Measurements from ENCODE around the gene DNAH11.

DNA sequence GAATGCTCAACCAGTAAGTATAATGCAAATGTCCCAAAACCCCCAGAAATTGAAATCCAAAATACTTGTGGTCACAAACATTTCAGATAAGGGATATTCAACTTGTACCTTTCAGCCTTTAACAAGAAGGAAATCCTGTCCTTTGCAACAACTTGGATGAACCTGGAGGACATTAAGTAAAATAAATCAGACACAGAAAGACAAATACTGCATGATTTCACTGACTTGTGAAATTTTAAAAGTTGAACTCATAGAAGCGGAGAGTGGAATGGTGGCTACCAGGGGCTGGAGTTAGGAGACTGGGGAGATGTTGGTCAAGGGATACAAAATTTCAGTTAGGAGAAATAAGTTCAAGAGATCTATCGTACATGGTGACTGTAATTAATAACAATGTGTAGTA lies 187.6 kb downstream of the DNAH11 start:
- TF ChIP-seq POLR2AphosphoS5 (IDR thresholded peaks at IDR 0.05; ENCODE audit: insufficient read depth in 1 of 2, low read depth in 1 of 2) (no peak), POLR2A (IDR thresholded peaks at IDR 0.05) (no peak)
- TF ChIP-seq, protein P1, sequence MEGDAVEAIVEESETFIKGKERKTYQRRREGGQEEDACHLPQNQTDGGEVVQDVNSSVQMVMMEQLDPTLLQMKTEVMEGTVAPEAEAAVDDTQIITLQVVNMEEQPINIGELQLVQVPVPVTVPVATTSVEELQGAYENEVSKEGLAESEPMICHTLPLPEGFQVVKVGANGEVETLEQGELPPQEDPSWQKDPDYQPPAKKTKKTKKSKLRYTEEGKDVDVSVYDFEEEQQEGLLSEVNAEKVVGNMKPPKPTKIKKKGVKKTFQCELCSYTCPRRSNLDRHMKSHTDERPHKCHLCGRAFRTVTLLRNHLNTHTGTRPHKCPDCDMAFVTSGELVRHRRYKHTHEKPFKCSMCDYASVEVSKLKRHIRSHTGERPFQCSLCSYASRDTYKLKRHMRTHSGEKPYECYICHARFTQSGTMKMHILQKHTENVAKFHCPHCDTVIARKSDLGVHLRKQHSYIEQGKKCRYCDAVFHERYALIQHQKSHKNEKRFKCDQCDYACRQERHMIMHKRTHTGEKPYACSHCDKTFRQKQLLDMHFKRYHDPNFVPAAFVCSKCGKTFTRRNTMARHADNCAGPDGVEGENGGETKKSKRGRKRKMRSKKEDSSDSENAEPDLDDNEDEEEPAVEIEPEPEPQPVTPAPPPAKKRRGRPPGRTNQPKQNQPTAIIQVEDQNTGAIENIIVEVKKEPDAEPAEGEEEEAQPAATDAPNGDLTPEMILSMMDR (IDR thresholded peaks at IDR 0.05), result no peak

Measured in vagina (tissue), 2 donors.